Activated naive CD4-positive, alpha-beta T cell treated with anti-CD3 and anti-CD28 coated beads, Interleukin-2, amount 50 U/mL, for 72 hours (primary cell): ENCODE measurements around the gene PTPRM. TPM values are rescaled to one million over a fixed set of nuclear protein-coding genes. Genes with fewer than 3 reads are reported as not detected.

Source experiments
- ATAC-seq, 2 donors: fragments of 150-1000 bp; cut with Tn5 transposase; 2 replicates each; pipeline ENCODE4 v1.10.0; 2021; ENCODE audit warnings: mild to moderate bottlenecking in 2 of 2, moderate library complexity in 2 of 2
- DNase-seq, 2 donors: peaks; one replicate each; pipeline ENCODE4 v3.0.0; 2021 to 2022; ENCODE audit warnings: low spot score in 2 of 2
- H3K27ac Mint-ChIP-seq, 2 donors: one replicate each; pipeline ENCODE4 v1.8.0; 2022; ENCODE audit warnings: mild to moderate bottlenecking in 2 of 2, mixed read lengths in 2 of 2
- H3K36me3 Mint-ChIP-seq, 2 donors: one replicate each; pipeline ENCODE4 v1.8.0; 2022; ENCODE audit warnings: mixed read lengths in 2 of 2
- H3K9me3 Mint-ChIP-seq, 2 donors: one replicate each; pipeline ENCODE4 v1.8.0; 2022; ENCODE audit warnings: mixed read lengths in 2 of 2
- total RNA-seq, 2 donors: library from RNA; stranded (reverse); gene quantifications; one replicate each; pipeline ENCODE4 v1.2.3, GENCODE V29; 2022

Gene PTPRM
- total RNA-seq, 2 donors from 2014 or later, result 1.7 to 2.8 TPM

DNA sequence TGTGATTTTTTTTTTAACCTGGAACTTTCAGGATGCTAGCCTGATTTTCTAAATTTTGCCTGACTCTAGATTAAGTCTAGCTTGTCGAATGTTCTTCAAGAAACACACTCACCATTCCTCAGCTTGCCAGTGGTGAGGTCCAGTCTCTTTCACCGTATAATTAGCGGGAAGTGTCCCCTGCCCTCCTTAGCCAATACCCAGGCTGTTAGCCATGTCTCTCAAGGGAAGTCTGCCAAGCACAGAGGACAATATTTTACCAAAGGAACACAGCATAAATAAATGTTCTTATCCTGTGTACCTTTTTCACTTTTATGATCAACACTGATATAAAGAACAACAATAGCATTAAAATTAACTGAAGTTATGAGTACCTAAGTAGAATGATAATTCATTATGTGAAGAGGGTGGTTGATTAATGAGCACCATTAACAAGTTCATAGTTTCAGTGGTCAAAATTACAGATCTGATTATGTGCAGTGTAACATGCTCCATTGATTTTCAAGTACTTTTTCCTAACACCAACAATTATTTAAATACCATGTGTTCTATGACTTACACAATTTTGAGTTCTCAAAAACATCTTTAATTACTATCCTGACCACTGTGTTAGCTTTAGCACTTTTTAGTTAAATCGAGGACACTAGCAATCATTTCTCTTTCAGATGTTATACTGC is 596.3 kb downstream of the PTPRM start:
- no peaks in the 10 kb centered on the region for H3K36me3 Mint-ChIP-seq
- H3K27ac Mint-ChIP-seq, result no peak overlapping the region
- H3K9me3 Mint-ChIP-seq, result peaks cover 0 to 2% of the 10 kb centered on the region in 2 donors
- no peak for ATAC-seq
- DNase-seq, result no peak

DNA sequence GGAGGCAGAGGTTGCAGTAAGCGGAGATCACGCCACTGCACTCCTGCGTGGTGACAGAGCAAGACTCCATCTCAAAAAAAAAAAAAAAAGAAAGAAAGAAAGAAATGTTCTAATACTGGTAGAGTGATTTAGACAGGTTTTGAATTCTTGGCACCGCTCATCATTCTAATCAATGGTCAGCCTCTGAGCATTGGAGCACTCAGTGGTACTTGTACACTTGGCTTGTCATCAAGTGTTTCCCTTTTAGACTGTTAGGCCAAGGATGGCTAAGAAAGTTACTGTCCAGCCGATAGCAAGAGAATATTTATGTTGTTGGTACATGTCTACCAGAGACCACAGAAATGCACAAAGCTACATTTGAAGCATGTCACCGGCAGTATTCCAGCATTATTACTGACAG is 598.0 kb downstream of the PTPRM start:
- no peak for ATAC-seq
- H3K36me3 Mint-ChIP-seq, result no peaks in the 10 kb centered on the region
- no peaks in the 10 kb centered on the region for H3K9me3 Mint-ChIP-seq
- no peak overlapping the region for H3K27ac Mint-ChIP-seq
- DNase-seq, result no peak

DNA sequence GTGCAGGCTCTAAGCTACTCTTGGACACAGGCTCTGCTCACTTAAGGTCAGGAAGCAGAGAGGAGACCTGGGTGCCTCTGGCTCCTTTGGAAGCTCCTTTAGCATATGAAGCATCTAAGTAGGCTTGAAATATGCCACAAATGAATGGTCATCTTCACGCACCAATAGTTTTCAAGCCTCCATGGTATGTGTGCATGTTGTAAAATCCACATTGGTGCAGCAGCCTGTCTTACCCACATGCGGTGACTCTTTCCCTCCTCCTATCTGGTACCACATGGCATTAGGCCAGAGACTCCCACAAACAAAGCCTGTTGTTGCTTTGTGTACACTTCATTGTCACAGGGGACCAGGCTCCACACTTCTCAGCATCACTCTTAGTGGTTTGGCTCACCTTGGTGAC is 599.9 kb downstream of the PTPRM start:
- no peak for DNase-seq
- Mint-ChIP-seq H3K36me3 (no peaks in the 10 kb centered on the region), H3K9me3 (no peaks in the 10 kb centered on the region), H3K27ac (no peak overlapping the region)
- ATAC-seq, result no peak

DNA sequence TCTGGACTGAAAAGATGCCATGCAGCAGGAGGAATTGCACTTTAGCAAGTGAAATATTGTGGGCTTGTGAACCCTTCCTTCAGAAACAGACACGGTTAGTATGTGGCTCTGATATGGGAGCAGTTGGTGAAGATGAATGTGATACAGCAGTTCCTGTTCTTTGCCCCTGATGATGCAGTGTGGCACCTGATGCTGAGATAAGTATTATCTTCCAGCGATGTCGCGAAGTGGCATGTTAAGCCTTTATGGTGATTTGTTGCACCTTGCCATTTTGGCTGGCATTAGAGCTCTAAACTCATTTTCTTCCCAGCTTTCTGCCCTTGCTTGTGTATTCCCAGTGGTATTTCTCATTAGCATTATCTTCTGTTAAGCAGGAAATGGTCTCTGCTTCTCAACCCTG is 600.6 kb downstream of the PTPRM start:
- H3K9me3 Mint-ChIP-seq, result no peaks in the 10 kb centered on the region
- H3K27ac Mint-ChIP-seq, result no peak overlapping the region
- ATAC-seq (no peak), DNase-seq (no peak)
- no peaks in the 10 kb centered on the region for H3K36me3 Mint-ChIP-seq

DNA sequence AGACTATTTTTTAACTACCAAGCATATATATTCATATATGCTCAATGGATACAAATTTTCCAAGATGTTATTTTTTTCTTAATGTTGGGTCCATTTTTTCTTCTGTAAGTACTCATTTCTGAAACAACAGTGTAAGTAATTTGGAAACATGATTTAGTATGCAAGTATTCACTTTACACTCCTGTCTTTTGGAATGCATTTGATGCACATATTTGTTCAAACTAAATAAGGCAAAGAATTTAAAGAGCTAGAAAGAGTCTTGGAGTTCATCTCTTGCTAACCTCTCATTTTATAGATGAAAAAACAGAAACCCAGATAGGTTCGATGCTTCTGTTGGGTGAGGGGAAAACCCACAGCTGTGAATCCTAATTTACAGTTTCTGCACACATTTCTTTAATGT is 602.6 kb downstream of the PTPRM start:
- ATAC-seq (no peak), DNase-seq (no peak)
- no peak overlapping the region for H3K27ac Mint-ChIP-seq
- no peaks in the 10 kb centered on the region for H3K36me3 Mint-ChIP-seq
- H3K9me3 Mint-ChIP-seq, result no peaks in the 10 kb centered on the region

DNA sequence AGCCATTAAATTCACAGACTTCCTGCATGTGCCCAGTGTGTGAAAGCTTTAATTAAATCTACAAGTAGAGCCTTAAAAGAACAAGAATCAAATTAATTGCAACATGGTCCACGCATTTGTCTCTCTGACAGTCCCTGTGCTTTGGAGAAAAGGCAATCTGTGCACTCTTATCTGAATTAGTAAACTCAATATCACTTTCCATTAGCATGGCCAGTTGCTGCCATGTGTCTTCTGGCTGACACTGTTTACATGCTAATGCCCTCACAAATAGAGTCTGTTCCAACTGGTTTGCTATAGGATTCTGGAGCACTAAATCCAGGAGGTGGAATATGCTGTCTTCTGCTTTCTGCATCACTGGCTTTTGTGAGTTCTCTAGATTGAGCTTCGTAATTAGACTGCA is 607.7 kb downstream of the PTPRM start:
- H3K36me3 Mint-ChIP-seq, result no peaks in the 10 kb centered on the region
- DNase-seq (no peak), ATAC-seq (no peak)
- peaks cover 3% of the 10 kb centered on the region in 2 donors for H3K9me3 Mint-ChIP-seq
- no peak overlapping the region for H3K27ac Mint-ChIP-seq

DNA sequence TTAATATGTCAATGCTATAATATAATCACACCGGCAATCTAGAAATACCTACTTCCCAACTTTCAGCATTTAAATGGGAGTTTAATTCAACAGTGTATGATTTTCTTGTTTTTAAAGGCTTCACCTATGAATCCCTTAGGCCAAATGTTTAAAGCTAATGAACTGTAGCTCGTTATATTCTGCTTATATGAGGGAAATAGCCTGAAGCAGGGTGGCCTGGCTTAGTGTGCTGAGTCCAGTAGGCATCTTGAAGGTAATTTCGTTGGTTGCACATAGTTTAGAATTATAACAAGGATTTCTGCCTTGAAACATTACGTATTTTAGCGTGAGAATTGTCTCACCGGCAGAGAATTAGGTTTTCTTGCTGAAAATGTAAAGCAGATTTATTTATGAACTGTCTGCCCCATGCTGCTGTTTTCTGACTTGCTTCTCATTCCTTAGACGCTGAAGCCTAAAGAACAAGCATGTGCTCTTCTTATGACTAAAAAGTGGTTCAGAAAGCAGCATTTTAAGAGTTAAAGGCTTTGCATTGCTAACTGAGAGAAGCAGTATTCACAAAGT is 608.5 kb downstream of the PTPRM start:
- ATAC-seq, result no peak
- Mint-ChIP-seq H3K9me3 (peaks cover 6 to 7% of the 10 kb centered on the region in 2 donors), H3K36me3 (no peaks in the 10 kb centered on the region), H3K27ac (no peak overlapping the region)
- DNase-seq, result no peak

DNA sequence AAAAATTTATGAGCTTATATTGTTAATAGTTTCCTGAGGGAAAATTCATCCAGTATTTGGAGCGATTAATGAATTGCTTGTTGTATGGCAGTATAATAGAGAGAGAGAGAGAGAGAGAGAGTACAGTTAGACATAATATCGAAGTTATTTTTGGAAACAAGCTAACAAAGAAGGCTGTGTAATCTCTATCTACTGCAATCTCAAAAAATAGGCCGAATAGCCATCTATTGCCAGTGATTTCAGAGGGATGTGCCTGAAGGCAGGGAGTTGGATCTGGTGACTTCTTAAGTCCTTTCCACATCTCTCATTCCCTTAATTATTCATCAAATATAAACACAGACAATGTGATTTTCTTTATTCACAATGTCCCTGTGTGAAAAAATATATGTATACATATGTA is 609.0 kb downstream of the PTPRM start:
- DNase-seq, result no peak
- Mint-ChIP-seq H3K36me3 (no peaks in the 10 kb centered on the region), H3K9me3 (peaks cover 6 to 7% of the 10 kb centered on the region in 2 donors), H3K27ac (no peak overlapping the region)
- no peak for ATAC-seq

DNA sequence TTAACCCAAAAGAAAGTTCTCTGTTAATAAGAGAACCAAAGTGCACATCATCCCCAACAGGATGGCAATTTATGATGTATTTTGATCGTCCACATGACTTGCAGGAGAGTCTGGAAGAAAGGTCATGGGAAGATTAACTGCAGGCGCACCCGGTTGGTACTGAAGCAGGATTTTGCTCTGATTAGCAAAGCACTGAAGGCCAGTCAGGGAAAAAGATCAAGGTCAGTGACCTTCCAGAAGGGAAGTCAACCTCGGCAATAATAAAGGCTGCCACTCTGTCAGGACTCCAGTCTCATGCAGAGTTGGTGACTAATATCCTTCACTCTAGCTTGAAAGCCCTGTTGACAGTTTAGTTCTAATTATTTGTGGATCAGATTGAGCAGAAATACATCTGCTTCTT is 609.4 kb downstream of the PTPRM start:
- DNase-seq (no peak), ATAC-seq (no peak)
- H3K9me3 Mint-ChIP-seq, result peaks cover 6 to 7% of the 10 kb centered on the region in 2 donors
- H3K36me3 Mint-ChIP-seq, result no peaks in the 10 kb centered on the region
- no peak overlapping the region for H3K27ac Mint-ChIP-seq

DNA sequence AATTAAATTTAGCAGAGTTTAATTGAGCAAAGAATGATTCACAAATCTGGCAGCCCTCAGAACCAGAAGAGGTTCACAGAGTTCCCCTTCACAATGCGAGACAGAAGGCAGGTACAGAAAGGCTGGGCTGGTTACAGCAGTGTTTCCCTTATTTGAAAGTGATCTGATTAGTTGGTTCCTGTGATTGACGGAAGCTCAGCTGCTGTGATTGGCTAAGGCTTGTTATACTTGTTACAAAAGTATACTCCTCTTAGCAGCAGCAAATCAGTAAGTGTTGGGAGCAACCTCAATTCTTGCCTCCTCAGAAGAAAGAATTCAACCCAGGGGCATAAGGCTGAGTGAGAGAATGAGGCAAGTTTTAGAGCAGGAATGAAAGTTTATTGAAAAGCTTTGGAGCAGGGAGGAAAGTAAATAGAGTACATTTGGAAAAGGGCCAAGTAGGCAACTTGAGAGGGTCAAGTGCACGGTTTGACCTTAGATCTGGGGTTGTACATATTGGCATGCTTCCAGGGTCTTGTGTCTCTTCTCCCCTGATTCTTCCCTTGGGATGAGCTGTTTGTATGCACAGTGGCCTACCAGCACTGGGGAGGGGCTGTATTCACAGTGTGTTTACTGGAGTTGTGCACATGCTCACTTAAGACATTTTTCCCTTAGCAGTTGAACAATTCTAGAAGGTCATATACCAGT is 610.4 kb downstream of the PTPRM start:
- DNase-seq, result no peak
- no peaks in the 10 kb centered on the region for H3K36me3 Mint-ChIP-seq
- no peak overlapping the region for H3K27ac Mint-ChIP-seq
- no peak for ATAC-seq
- H3K9me3 Mint-ChIP-seq, result peaks cover 6 to 7% of the 10 kb centered on the region in 2 donors

DNA sequence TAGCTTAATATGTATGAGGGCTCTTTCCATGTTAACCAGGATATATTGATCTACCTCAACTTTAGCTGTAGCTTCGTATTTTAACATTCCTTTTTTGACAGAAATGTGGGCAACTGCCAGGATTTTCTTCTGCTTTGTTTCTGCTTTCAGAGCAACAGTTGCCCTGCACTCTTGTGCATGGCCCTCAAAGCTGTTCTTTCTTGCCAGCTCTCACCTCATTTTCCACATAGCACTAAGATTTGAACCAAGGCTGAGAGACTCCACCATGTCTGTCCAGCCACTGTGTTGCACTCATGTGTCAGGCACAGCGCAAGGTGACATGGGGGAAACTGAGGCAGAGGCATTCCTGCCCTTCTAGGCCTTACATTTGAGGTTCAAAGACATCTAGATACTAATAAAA is 619.3 kb downstream of the PTPRM start:
- Mint-ChIP-seq H3K36me3 (no peaks in the 10 kb centered on the region), H3K27ac (no peak overlapping the region), H3K9me3 (peaks cover 0 to 5% of the 10 kb centered on the region in 2 donors)
- DNase-seq (no peak), ATAC-seq (no peak)

DNA sequence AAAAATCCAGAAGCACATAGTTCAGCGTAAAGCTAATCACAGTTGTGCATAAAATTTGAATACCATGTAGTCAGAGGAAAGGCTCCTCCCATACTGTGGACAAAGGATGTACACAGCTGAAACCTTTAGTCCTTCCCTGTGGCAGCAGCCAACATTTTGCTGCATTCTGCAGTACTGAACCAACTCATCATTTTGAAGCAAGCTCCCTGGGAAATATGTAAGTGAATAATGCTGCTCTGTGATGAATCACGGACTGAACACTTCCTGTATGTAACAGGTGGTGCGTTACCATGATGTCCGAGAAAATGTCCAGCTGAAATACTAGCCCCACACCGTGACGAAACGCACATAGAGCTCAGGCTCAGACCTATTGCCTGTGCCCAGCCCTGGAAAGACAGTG is 621.1 kb downstream of the PTPRM start:
- no peak for DNase-seq
- Mint-ChIP-seq H3K27ac (no peak overlapping the region), H3K36me3 (no peaks in the 10 kb centered on the region), H3K9me3 (no peaks in the 10 kb centered on the region)
- ATAC-seq, result no peak

DNA sequence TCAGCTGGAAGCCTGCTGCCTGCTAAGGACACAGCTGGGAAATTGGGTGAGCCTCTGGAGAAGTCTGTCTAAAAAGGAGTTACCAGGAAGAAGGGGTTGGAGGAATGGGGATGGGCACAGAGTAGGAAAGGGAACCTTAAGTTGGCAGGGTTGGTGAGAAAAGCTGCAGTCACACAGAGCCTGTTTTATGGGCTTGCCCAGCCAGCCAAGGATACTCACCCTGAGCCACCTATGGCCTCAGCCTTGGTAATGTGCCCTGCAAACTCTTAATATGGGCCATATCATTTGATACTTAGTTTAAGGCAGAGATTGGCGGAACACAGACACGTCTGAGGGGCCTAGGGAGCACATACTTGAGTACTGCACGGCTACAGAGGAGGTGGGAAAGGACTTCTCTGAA is 623.9 kb downstream of the PTPRM start:
- Mint-ChIP-seq H3K36me3 (no peaks in the 10 kb centered on the region), H3K9me3 (peaks cover 4 to 7% of the 10 kb centered on the region in 2 donors), H3K27ac (no peak overlapping the region)
- no peak for ATAC-seq
- no peak for DNase-seq

DNA sequence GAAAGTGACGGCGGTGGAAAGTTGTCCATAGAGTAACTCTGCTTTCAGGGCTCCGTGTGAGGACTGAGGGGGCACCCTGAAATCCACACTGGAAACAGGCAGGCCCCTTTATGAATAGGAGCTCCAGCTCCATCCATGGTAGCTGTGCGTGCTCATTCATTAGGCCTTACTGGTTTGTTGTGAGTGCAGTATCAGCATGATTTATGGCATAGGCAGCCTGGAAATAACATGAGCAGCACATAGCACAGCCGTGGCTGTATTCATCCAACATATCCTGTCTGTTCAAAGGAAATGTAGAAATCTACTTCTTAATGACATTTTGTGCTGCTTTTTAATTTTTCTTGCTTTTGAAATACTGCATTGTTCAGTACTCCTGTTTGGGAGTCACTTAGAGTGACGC is 627.3 kb downstream of the PTPRM start:
- H3K9me3 Mint-ChIP-seq, result peaks cover 4 to 7% of the 10 kb centered on the region in 2 donors

DNA sequence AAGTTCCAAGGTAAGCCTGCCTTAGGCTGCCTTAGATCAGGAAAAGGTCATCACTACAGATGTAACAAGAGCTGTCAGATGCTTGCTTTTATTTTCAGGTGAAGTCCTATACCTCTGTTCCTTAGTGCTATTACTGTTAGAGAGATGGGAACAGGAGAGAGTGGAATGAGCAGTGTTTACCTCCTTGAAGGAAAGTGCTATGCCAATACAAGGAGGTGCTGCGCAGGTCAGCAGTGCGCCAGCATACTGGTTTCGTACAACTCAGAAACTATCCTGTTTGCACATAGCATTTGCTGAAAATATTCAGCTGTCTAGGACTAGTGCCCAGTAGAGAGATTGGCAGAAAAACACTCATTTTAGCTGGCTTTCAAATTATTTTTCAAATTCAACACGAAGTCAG is 629.1 kb downstream of the PTPRM start:
- Mint-ChIP-seq H3K36me3 (no peaks in the 10 kb centered on the region), H3K9me3 (peaks cover 4 to 7% of the 10 kb centered on the region in 2 donors), H3K27ac (no peak overlapping the region)
- ATAC-seq (no peak), DNase-seq (no peak)

More for the DNA sequence above, 627.3 kb downstream of the PTPRM start:
- DNase-seq (no peak), ATAC-seq (no peak)
- H3K36me3 Mint-ChIP-seq, result no peaks in the 10 kb centered on the region
- no peak overlapping the region for H3K27ac Mint-ChIP-seq

DNA sequence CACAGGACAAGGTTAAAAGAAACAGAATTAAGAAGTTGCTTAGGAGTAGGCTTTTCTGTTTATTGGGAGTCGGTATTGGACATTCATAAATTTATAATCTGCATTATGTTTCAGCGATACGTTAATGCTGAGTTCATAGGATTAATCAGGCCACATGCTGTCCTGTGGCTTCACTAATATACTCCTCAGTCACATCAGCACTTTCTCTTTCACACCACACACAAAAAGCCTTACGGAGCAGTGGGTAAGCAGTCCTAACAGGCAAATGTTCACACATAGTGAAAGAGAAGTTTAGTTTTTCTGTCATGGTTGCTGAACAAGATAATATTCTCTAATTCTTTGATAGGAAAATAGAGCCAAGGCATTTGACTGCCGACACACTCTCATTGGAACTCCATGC is 630.4 kb downstream of the PTPRM start:
- DNase-seq (no peak), ATAC-seq (no peak)
- peaks cover 4 to 7% of the 10 kb centered on the region in 2 donors for H3K9me3 Mint-ChIP-seq
- no peaks in the 10 kb centered on the region for H3K36me3 Mint-ChIP-seq
- H3K27ac Mint-ChIP-seq, result no peak overlapping the region

DNA sequence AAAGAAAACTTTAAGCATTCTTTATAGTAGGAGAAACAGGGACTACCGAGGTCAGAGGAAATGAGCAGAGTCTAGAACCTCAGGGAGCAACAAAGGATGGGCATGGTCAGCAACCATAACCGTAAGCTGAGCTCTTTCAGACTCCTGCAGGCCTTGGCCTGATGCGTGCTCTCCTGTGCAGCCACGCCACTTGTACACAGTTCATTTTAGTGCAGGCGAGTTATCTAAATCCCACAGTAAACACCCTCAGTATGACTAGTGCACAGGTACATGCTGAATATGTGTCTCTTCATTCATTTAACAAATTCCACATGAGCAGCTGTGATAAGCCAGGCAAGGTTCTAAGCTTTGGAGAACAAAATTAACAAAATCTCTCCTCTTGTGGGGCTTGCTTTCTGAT is 640.9 kb downstream of the PTPRM start:
- Mint-ChIP-seq H3K9me3 (peaks cover 19 to 22% of the 10 kb centered on the region in 2 donors), H3K27ac (no peak overlapping the region), H3K36me3 (no peaks in the 10 kb centered on the region)
- DNase-seq (no peak), ATAC-seq (no peak)

DNA sequence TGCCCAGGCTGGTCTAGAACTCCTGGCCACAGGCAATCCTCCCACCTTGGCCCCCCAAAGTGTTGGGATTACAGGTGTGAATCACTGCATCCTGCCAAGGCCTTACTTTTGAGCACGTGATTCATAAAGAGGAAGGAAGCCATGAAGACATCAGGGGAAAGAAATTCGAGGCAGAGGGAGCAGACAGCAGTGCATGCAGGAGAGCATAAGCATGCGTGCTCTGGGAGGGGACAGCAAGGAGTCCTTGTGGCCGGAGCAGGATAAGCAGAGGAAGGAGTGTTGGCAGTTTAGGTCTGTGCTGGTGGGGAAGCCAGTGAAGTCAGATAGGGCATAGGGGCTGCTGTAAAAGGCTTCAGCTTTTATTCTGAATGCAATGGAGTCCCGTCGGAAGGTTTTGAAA is 641.6 kb downstream of the PTPRM start:
- no peak for ATAC-seq
- no peak for DNase-seq
- Mint-ChIP-seq H3K9me3 (peaks cover 19 to 22% of the 10 kb centered on the region in 2 donors), H3K27ac (peak overlapping the region in 1 of 2 donors; percentile 7), H3K36me3 (no peaks in the 10 kb centered on the region)
